H9 (cell line): ENCODE measurements around the gene CABLES1. TPM values are rescaled to one million over a fixed set of nuclear protein-coding genes. Genes with fewer than 3 reads are reported as not detected.

Experiments
- DNase-seq: peaks from one replicate; pipeline ENCODE4 v3.0.0-alpha.2; 2017
- H2AFZ ChIP-seq: one replicate; pipeline ENCODE4 v1.6.1; 2013; ENCODE audit warnings: mild to moderate bottlenecking, low read length, control low read depth, moderate library complexity
- H2AK5ac ChIP-seq: 2 replicates; pipeline ENCODE4 v1.6.1; 2013; ENCODE audit warnings: low read length, control low read depth, mixed read lengths; ENCODE audit not compliant: insufficient read length
- H2BK120ac ChIP-seq: one replicate; pipeline ENCODE4 v1.6.1; 2013; ENCODE audit warnings: low read depth, mild to moderate bottlenecking, low read length, control low read depth, inconsistent platforms; ENCODE audit not compliant: poor library complexity, severe bottlenecking
- H2BK12ac ChIP-seq: 2 replicates; pipeline ENCODE4 v1.6.1; 2013; ENCODE audit warnings: low read length, control low read depth, mixed read lengths, low read depth; ENCODE audit not compliant: insufficient read length
- H2BK15ac ChIP-seq: 2 replicates; pipeline ENCODE4 v1.6.1; 2013; ENCODE audit warnings: low read depth, low read length, control low read depth
- H2BK20ac ChIP-seq: one replicate; pipeline ENCODE4 v1.6.1; 2013; ENCODE audit warnings: low read depth, mild to moderate bottlenecking, low read length, control low read depth, inconsistent platforms; ENCODE audit not compliant: poor library complexity, severe bottlenecking
- H2BK5ac ChIP-seq: 2 replicates; pipeline ENCODE4 v1.6.1; 2013; ENCODE audit warnings: low read length, control low read depth, mixed read lengths; ENCODE audit not compliant: insufficient read length
- H3K14ac ChIP-seq: 2 replicates; pipeline ENCODE4 v1.6.1; 2013; ENCODE audit warnings: low read length, control low read depth; ENCODE audit not compliant: insufficient read depth
- H3K18ac ChIP-seq: 2 replicates; pipeline ENCODE4 v1.6.1; 2013; ENCODE audit warnings: low read depth, mild to moderate bottlenecking, mixed read lengths, low read length, control low read depth; ENCODE audit not compliant: insufficient read length
- H3K23ac ChIP-seq: 2 replicates; pipeline ENCODE4 v1.6.1; 2013; ENCODE audit warnings: low read length, control low read depth, mixed read lengths, low read depth; ENCODE audit not compliant: insufficient read length
- H3K23me2 ChIP-seq: 2 replicates; pipeline ENCODE4 v1.6.1; 2013; ENCODE audit warnings: low read depth, mild to moderate bottlenecking, mixed read lengths, low read length, control low read depth; ENCODE audit not compliant: insufficient read length, poor library complexity, severe bottlenecking
- H3K27ac ChIP-seq: 2 replicates; pipeline ENCODE4 v1.5.1; 2013; ENCODE audit warnings: low read length, control low read depth, mixed read lengths, low read depth; ENCODE audit not compliant: insufficient read length
- H3K27me3 ChIP-seq: 2 replicates; pipeline ENCODE4 v1.6.1; 2013; ENCODE audit warnings: low read length, control low read depth, inconsistent platforms; ENCODE audit not compliant: insufficient read depth
- H3K4ac ChIP-seq: 2 replicates; pipeline ENCODE4 v1.6.1; 2013; ENCODE audit warnings: low read depth, mild to moderate bottlenecking, control low read depth, inconsistent platforms, low read length, moderate library complexity
- H3K4me1 ChIP-seq: 2 replicates; pipeline ENCODE4 v1.6.1; 2013; ENCODE audit warnings: low read length, control low read depth, inconsistent platforms; ENCODE audit not compliant: insufficient read depth
- H3K4me2 ChIP-seq: 2 replicates; pipeline ENCODE4 v1.6.1; 2013; ENCODE audit warnings: low read length, control low read depth, mixed read lengths; ENCODE audit not compliant: insufficient read length, insufficient read depth
- H3K56ac ChIP-seq: 2 replicates; pipeline ENCODE4 v1.6.1; 2013; ENCODE audit warnings: low read depth, mild to moderate bottlenecking, mixed read lengths, low read length, control low read depth; ENCODE audit not compliant: insufficient read length
- H3K79me1 ChIP-seq: 2 replicates; pipeline ENCODE4 v1.6.1; 2013; ENCODE audit warnings: low read depth, mild to moderate bottlenecking, moderate library complexity, low read length, control low read depth, inconsistent platforms; ENCODE audit not compliant: insufficient read depth, poor library complexity, severe bottlenecking
- H3K79me2 ChIP-seq: 2 replicates; pipeline ENCODE4 v1.6.1; 2013; ENCODE audit warnings: low read length, control low read depth, inconsistent platforms; ENCODE audit not compliant: insufficient read depth
- H3K9ac ChIP-seq: 2 replicates; pipeline ENCODE4 v1.6.1; 2013; ENCODE audit warnings: low read length, control low read depth, mixed read lengths; ENCODE audit not compliant: insufficient read length; ENCODE audit errors: extremely low read depth
- H3K9me3 ChIP-seq: one replicate; pipeline ENCODE4 v1.6.1; 2013; ENCODE audit warnings: low read depth, low read length, inconsistent platforms; ENCODE audit not compliant: control insufficient read depth
- H3T11ph ChIP-seq: one replicate; pipeline ENCODE4 v1.6.1; 2013; ENCODE audit warnings: mild to moderate bottlenecking, low read length, control low read depth, inconsistent platforms
- H4K20me1 ChIP-seq: one replicate; pipeline ENCODE4 v1.6.1; 2013; ENCODE audit not compliant: control insufficient read depth, insufficient read length, insufficient read depth
- H4K5ac ChIP-seq: 2 replicates; pipeline ENCODE4 v1.6.1; 2013; ENCODE audit warnings: low read depth, mild to moderate bottlenecking, mixed read lengths, low read length, control low read depth; ENCODE audit not compliant: insufficient read length
- H4K8ac ChIP-seq: replicated peaks from 2 replicates; pipeline ENCODE4 v1.6.1; 2013; ENCODE audit warnings: low read length, control low read depth, mixed read lengths, low read depth; ENCODE audit not compliant: insufficient read length
- H4K91ac ChIP-seq: 2 replicates; pipeline ENCODE4 v1.6.1; 2013; ENCODE audit warnings: low read depth, mild to moderate bottlenecking, moderate library complexity, mixed read lengths, low read length, control low read depth; ENCODE audit not compliant: insufficient read length
- H3K27ac Mint-ChIP-seq, 3 experiments: 2 replicates in 2 of 3; 3 replicates in 1 of 3; pipeline ENCODE4 v1.8.0; 2020 to 2021; ENCODE audit warnings: mixed read lengths in 3 of 3, mild to moderate bottlenecking in 1 of 3, moderate library complexity in 1 of 3
- H3K27me3 Mint-ChIP-seq: 2 replicates; pipeline ENCODE4 v1.8.0; 2021; ENCODE audit warnings: low read depth, mild to moderate bottlenecking, moderate library complexity, mixed read lengths
- H3K36me3 Mint-ChIP-seq, 3 experiments: 2 replicates in 2 of 3; 3 replicates in 1 of 3; pipeline ENCODE4 v1.8.0; 2020 to 2021; ENCODE audit warnings: low read depth in 3 of 3, mixed read lengths in 3 of 3; ENCODE audit not compliant: insufficient read depth in 1 of 3
- H3K4me1 Mint-ChIP-seq, 2 experiments: 2 replicates each; pipeline ENCODE4 v1.8.0; 2020; ENCODE audit warnings: mixed read lengths in 2 of 2
- H3K4me3 Mint-ChIP-seq, 2 experiments: 2 replicates in 1 of 2; 3 replicates in 1 of 2; pipeline ENCODE4 v1.8.0; 2020 to 2021; ENCODE audit warnings: mild to moderate bottlenecking in 2 of 2, mixed read lengths in 2 of 2, moderate library complexity in 1 of 2
- H3K9me3 Mint-ChIP-seq, 2 experiments: 2 replicates in 1 of 2; 3 replicates in 1 of 2; pipeline ENCODE4 v1.8.0; 2020; ENCODE audit warnings: mild to moderate bottlenecking in 2 of 2, mixed read lengths in 2 of 2, moderate library complexity in 1 of 2
- CTCF ChIP-seq: fragments of 200-600 bp; sonication (generic); conservative IDR thresholded peaks from 3 replicates; pipeline ENCODE4 v1.8.0; 2021; ENCODE audit warnings: antibody characterized with exemption, mild to moderate bottlenecking
- WGBS: extraction: QIAGEN DNeasy Blood & Tissue Kit; methylation state at CpG from one replicate; pipeline ENCODE4 v1.1.7; 2013; ENCODE audit warnings: missing lambda C conversion rate, low lambda C conversion rate, mixed read lengths; ENCODE audit not compliant: insufficient read length; ENCODE audit errors: extremely low coverage; 5-methylcytosine and 5-hydroxymethylcytosine counted together
- total RNA-seq: library from RNA; stranded (reverse); gene quantifications from 2 replicates; pipeline ENCODE4 v1.2.1, GENCODE V29; 2021

The CABLES1 gene
- total RNA-seq, 1 experiment from 2014 or later = 27.1 TPM

DNA sequence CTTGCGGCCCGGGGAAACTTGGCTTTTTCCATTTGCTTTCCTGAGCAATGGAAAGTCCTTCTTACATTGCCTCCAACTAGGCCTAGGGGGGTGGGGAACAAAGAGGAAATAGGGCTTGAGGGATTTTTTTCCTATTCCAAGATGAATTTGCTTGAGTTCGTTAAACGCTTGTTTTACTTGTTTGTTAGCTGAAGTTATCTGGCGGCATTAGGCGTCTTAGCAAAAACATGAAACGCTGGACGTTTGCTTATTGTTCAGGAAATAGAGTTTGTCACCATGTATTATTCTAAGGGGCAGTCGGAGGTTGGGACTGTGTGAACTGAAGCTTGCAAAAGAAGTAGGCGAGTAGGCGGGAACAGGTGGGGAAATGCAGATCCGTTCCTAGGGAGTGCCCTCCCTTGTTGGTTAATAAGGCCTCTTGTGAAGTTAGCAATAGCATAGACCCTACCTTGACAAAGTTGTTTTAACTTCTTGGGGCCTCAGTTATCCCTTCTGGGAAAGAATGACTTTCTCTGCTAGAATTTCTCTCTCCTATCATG, 1.9 kb downstream of the CABLES1 start:
- H3K23me2 ChIP-seq = peaks cover 31% of the 10 kb centered on the region
- no peak overlapping the region for H2BK120ac ChIP-seq
- H3K9ac ChIP-seq = peak overlapping the region; percentile 72
- no peak overlapping the region for H2BK15ac ChIP-seq
- DNase-seq = peak; percentile 44
- H3K27ac ChIP-seq = no peak overlapping the region
- H2BK20ac ChIP-seq = no peak overlapping the region
- TF ChIP-seq CTCF = no peak
- Mint-ChIP-seq H3K4me3 (peak overlapping the region; percentile 71 to 85), H3K4me1 (peaks cover 56 to 60% of the 10 kb centered on the region in 2 experiments), H3K9me3 (no peaks in the 10 kb centered on the region), H3K27me3 (no peaks in the 10 kb centered on the region; the same call in 1 of the 2 replicates), H3K36me3 (peaks cover 4 to 21% (median 16%) of the 10 kb centered on the region in 3 experiments; a peak in 6 of 7 replicates), H3K27ac (peak overlapping the region in 1 of 3 experiments; percentile 52; a peak in 1 of 7 replicates)
- no peak overlapping the region for H3K4ac ChIP-seq
- WGBS = no CpG with 5 or more reads among the region's 12 CpGs
- no peaks in the 10 kb centered on the region for H3K9me3 ChIP-seq
- no peak overlapping the region for H2BK12ac ChIP-seq
- H3K18ac ChIP-seq = peak overlapping the region; percentile 81
- H3K4me1 ChIP-seq = no peaks in the 10 kb centered on the region; the same call in 1 of the 2 replicates
- H3K4me2 ChIP-seq = peak overlapping the region; percentile 66
- no peak overlapping the region for H3K23ac ChIP-seq
- peaks cover 31% of the 10 kb centered on the region; the same call in 1 of the 2 replicates for H3K79me2 ChIP-seq
- H3K14ac ChIP-seq = peak overlapping the region; percentile 87; the same call in 1 of the 2 replicates
- H4K8ac ChIP-seq = no peak overlapping the region
- no peak overlapping the region for H3T11ph ChIP-seq
- H3K56ac ChIP-seq = no peak overlapping the region
- H4K5ac ChIP-seq = no peak overlapping the region
- no peaks in the 10 kb centered on the region for H3K79me1 ChIP-seq
- H2BK5ac ChIP-seq = no peak overlapping the region
- H2AK5ac ChIP-seq = no peak overlapping the region
- no peaks in the 10 kb centered on the region for H3K27me3 ChIP-seq
- H4K91ac ChIP-seq = no peak overlapping the region
- H4K20me1 ChIP-seq = no peaks in the 10 kb centered on the region
- no peak overlapping the region for H2AFZ ChIP-seq
